Spleen (tissue), 7 donors: ENCODE measurements around the gene KANK2.

Source experiments
- CTCF ChIP-seq, 11 experiments: fragments of 200-600 bp in 7 of 11; fragments of 450-650 bp in 4 of 11; sonication (generic) in 4 of 11; IDR thresholded peaks in 8 of 11; conservative IDR thresholded peaks in 3 of 11; 1 replicate in 7 of 11; 2 replicates in 4 of 11; pipeline versions ENCODE4 v1.4.0 to v1.8.0; 2016 to 2021; ENCODE audit warnings: antibody characterized with exemption in 11 of 11, inconsistent platforms in 4 of 11, mild to moderate bottlenecking in 1 of 11
- POLR2A ChIP-seq, 3 donors: fragments of 450-650 bp; IDR thresholded peaks; one replicate each; pipeline ENCODE4 v1.5.1; 2017; ENCODE audit warnings: antibody characterized with exemption in 3 of 3, mild to moderate bottlenecking in 1 of 3
- POLR2AphosphoS5 ChIP-seq, 3 donors: sonication (generic); formaldehyde crosslinking; IDR thresholded peaks; one replicate each; pipeline ENCODE4 v1.5.1; 2017; ENCODE audit warnings: antibody characterized with exemption in 3 of 3
- donor health status: DM: no; HTN: no; CAD: no; lungs with moderate emphysema.
- donor health status: DM: no; HTN: no; CAD: no.
- donor health status: DM: no; HTN: no; CAD: no.

GRCh38 chr19:11239377-11240000 is 42.1 kb upstream of the KANK2 start, which contains the start of gene ANGPTL8:
- TF ChIP-seq CTCF (IDR thresholded peaks at IDR 0.05 in 8 of 11, conservative IDR thresholded peaks at IDR 0.05 in 3 of 11) (no peak), POLR2AphosphoS5 (IDR thresholded peaks at IDR 0.05) (no peak), POLR2A (IDR thresholded peaks at IDR 0.05) (no peak)
